Stomach smooth muscle (tissue), 2 donors: ENCODE measurements around the gene FOXJ1.

Experiments used
- H3K27ac ChIP-seq: one replicate; pipeline ENCODE4 v1.7.0; 2013; ENCODE audit warnings: mild to moderate bottlenecking, low read length, inconsistent platforms
- H3K27me3 ChIP-seq, 2 donors: one replicate each; pipeline ENCODE4 v1.7.0; 2013; ENCODE audit warnings: low read length in 2 of 2; ENCODE audit not compliant: insufficient read depth in 2 of 2, control insufficient read depth in 1 of 2
- H3K36me3 ChIP-seq, 2 donors: one replicate each; pipeline ENCODE4 v1.7.0; 2013; ENCODE audit warnings: low read length in 2 of 2; ENCODE audit not compliant: control insufficient read depth in 2 of 2, insufficient read depth in 2 of 2
- H3K4me1 ChIP-seq: one replicate; pipeline ENCODE4 v1.7.0; 2013; ENCODE audit warnings: low read length; ENCODE audit not compliant: control insufficient read depth, insufficient read depth
- H3K4me3 ChIP-seq, 2 donors: one replicate each; pipeline ENCODE4 v1.7.0; 2013; ENCODE audit warnings: low read length in 2 of 2
- H3K9ac ChIP-seq, 2 donors: one replicate each; pipeline ENCODE4 v1.7.0; 2013; ENCODE audit warnings: low read length in 2 of 2, mild to moderate bottlenecking in 1 of 2
- H3K9me3 ChIP-seq, 2 donors: one replicate each; pipeline ENCODE4 v1.7.0; 2013; ENCODE audit warnings: low read length in 2 of 2; ENCODE audit not compliant: control insufficient read depth in 2 of 2
- donor health status: healthy.
- donor health status: Pancreatic carcinoma.

Gene FOXJ1

DNA sequence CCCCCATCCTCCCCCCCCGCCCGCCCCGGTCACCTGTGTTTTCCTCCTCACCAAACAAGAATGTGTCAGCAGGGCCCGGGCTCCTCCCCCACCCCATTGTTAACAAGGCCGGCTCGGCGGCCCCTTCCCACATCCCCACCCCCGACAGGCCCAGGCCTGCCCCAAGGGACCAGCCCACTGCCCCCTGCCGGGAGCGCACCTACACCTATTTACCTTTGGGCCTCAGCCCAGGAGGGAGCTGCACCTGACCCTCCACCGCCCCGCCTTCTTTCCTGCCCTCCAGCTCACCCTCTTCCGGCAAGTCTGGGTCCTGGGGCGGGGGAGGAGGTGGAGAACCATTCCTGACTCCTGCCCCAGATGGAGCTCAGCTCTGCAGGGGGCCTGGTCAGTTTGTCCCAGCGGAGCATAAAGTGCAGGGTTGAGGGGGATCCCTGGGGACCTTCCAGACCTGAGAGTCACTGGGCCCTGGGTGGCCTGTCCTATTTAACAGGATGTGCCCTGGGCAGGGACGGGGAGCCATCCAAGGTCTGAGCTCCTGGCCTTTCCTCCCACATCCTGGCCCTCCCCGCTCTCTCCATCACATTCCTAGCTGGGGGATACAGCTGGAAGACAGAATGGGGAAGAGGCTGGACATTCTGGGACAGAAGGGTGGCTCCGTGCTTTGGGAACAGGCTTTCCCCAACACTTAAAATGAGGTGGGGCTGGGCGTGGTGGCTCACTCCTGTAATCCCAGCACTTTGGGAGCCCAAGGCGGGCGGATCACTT, 8.3 kb downstream of the FOXJ1 start:
- Histone ChIP-seq H3K36me3 (no peaks in the 10 kb centered on the region), H3K27me3 (peaks cover 32 to 46% of the 10 kb centered on the region in 2 donors), H3K9ac (no peak overlapping the region), H3K4me3 (no peak overlapping the region), H3K27ac (no peak overlapping the region), H3K4me1 (no peaks in the 10 kb centered on the region), H3K9me3 (no peaks in the 10 kb centered on the region)

DNA sequence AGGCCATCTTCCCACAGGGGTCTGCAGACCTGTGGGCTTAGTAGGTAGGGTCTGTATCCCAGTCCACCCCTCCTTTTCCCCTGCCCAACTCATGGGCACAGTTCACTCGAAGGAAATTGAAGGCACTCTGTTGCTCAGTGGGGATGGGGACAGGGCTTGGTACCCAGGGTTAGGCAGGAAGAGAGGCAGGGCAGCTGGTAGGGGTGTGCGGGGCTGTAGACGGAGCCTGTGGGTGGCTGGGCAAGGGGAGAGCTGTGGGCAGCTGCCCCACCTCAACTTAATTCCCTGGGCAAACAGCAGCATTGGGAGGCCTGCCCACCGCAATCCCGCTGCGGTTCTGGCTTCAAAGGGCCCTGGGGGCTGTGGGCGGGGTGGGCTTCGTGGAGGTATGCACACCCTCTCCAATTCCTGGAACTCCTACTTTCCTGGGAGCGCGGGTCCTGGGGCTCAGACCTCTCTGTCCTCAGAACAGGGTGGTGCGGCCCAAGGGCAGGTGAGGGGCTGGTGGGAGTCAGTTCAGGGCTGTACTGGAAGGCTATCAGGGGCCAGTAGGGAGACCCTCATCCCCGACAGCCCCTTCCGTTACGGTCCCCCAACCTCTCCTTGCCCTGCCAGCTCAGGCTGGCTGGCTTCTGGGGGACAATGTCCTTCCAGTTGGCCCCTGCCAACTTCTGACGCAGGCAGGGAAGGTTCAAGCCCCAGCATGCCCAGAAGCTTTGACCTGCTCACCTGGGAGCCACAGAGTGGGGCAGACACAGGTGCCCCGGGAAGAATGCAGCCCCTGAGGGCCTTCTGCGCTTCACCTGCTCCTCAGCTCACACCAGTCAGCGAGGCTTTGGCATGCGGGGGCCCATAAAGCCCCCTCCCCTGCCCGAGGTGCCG, 9.1 kb downstream of the FOXJ1 start:
- no peaks in the 10 kb centered on the region for H3K4me1 ChIP-seq
- H3K9me3 ChIP-seq: no peaks in the 10 kb centered on the region
- no peak overlapping the region for H3K9ac ChIP-seq
- no peak overlapping the region for H3K4me3 ChIP-seq
- peaks cover 24 to 38% of the 10 kb centered on the region in 2 donors for H3K27me3 ChIP-seq
- H3K27ac ChIP-seq: no peak overlapping the region
- H3K36me3 ChIP-seq: no peaks in the 10 kb centered on the region

DNA sequence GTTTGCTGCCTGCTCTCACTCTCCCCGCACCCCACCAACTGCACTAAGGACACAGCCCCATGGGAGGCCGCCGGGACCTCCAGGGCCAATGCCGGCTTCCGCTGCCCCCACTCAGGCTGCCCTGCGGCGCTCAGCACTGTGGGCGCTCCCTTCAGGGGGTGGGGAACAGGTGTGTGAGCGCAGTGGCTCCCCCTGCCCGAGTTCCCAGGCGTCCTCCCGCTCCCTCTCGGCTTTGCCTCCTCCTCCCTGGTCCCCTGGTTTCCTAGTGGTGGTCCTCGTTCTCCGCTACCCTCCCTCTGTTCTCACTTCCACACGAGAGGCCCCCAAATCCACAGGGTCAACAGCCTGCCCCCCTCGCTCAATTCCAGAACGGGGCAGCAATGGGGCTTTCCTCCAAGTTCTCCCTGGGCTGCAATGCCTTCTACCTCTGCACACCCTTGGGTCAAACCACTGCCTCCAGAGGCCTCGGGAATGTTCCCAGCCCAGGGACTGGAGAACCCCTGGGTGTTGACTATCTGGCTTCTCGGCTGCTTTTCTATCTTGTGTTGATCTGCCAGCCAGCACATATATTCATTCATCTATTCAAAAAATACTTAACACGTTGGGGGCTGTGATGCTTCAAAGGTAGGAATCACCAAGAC, 9.9 kb downstream of the FOXJ1 start:
- Histone ChIP-seq H3K36me3 (no peaks in the 10 kb centered on the region), H3K9me3 (no peaks in the 10 kb centered on the region), H3K9ac (no peak overlapping the region), H3K4me3 (no peak overlapping the region), H3K27me3 (peaks cover 20 to 36% of the 10 kb centered on the region in 2 donors), H3K27ac (no peak overlapping the region), H3K4me1 (no peaks in the 10 kb centered on the region)

DNA sequence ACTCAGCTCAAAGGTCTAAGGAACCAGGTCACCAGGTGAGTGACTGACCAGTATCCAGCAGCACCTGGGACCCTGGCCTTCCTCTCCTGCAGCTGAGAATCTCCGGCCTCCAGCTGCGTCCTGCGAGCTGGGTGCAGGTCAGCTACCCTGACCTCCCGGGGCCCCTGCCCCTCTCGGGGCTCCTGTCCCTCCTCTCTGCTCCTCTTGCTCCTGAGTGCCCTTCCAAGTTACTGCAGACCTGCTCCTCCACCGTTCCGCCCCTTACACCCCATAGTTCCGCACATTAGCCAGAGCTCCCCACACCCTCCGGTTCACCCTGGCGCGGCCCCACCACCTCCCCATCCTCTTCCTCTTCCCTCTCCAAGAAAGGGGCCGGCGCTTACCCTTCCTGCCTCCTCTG, 10.6 kb downstream of the FOXJ1 start:
- no peak overlapping the region for H3K9ac ChIP-seq
- no peak overlapping the region for H3K4me3 ChIP-seq
- peaks cover 15 to 34% of the 10 kb centered on the region in 2 donors for H3K27me3 ChIP-seq
- H3K4me1 ChIP-seq: no peaks in the 10 kb centered on the region
- H3K27ac ChIP-seq: no peak overlapping the region
- H3K36me3 ChIP-seq: no peaks in the 10 kb centered on the region
- no peaks in the 10 kb centered on the region for H3K9me3 ChIP-seq

- no peaks in the 10 kb centered on the region for H3K9me3 ChIP-seq
- no peak overlapping the region for H3K4me3 ChIP-seq
- peaks cover 0 to 2% of the 10 kb centered on the region in 2 donors for H3K27me3 ChIP-seq
- H3K9ac ChIP-seq: no peak overlapping the region
- no peaks in the 10 kb centered on the region for H3K36me3 ChIP-seq
- no peak overlapping the region for H3K27ac ChIP-seq
- peaks cover 9% of the 10 kb centered on the region for H3K4me1 ChIP-seq
Measured at GRCh38 chr17:76125922-76126321, 15.1 kb downstream of the FOXJ1 start.

DNA sequence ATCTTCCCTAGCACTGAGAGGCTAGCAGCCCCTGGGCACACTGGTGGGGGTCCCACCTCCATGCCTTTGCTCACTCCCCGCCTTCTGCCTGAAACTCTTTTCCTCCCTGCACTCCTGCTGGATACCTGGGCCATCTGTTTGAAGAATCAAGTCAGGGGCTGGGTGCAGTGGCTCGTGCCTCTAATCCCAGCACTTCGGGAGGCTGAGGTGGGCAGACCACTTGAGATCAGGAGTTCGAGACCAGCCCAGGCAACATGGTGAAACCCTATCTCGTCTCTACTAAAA, 15.7 kb downstream of the FOXJ1 start:
- H3K9ac ChIP-seq: no peak overlapping the region
- H3K4me1 ChIP-seq: peaks cover 9% of the 10 kb centered on the region
- no peaks in the 10 kb centered on the region for H3K9me3 ChIP-seq
- no peak overlapping the region for H3K27ac ChIP-seq
- no peaks in the 10 kb centered on the region for H3K36me3 ChIP-seq
- no peaks in the 10 kb centered on the region for H3K27me3 ChIP-seq
- H3K4me3 ChIP-seq: no peak overlapping the region

- no peak overlapping the region for H3K4me3 ChIP-seq
- H3K27ac ChIP-seq: no peak overlapping the region
- H3K9me3 ChIP-seq: no peaks in the 10 kb centered on the region
- no peaks in the 10 kb centered on the region for H3K36me3 ChIP-seq
- H3K4me1 ChIP-seq: peaks cover 9% of the 10 kb centered on the region
- H3K27me3 ChIP-seq: no peaks in the 10 kb centered on the region
- H3K9ac ChIP-seq: no peak overlapping the region
Measured at GRCh38 chr17:76124582-76125390, 16.3 kb downstream of the FOXJ1 start.

GRCh38 chr17:76123749-76124581, 17.1 kb downstream of the FOXJ1 start:
- Histone ChIP-seq H3K4me3 (no peak overlapping the region), H3K27me3 (no peaks in the 10 kb centered on the region), H3K4me1 (peaks cover 9% of the 10 kb centered on the region), H3K36me3 (no peaks in the 10 kb centered on the region), H3K9ac (no peak overlapping the region), H3K9me3 (no peaks in the 10 kb centered on the region), H3K27ac (no peak overlapping the region)

DNA sequence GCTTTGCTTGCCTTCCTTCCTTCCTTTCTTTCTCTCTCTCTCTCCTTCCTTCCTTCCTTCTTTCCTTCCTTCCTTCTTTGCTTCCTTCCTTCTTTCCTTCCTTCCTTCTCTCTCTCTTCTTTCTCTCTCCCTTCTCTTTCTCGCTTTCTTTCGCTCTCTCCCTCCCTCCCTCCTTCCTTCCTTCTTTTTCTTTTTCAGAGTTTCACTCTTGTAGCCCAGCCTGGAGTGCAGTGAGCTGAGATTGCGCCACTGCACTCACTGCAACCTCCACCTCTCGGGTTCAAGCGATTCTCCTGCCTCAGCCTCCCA, 17.9 kb downstream of the FOXJ1 start:
- Histone ChIP-seq H3K9me3 (no peaks in the 10 kb centered on the region), H3K27me3 (no peaks in the 10 kb centered on the region), H3K4me1 (peaks cover 9% of the 10 kb centered on the region), H3K9ac (no peak overlapping the region), H3K36me3 (no peaks in the 10 kb centered on the region), H3K27ac (no peak overlapping the region), H3K4me3 (no peak overlapping the region)
